PC-3 (cell line): Measurements from ENCODE around the gene TBC1D16. TPM values are rescaled to one million over a fixed set of nuclear protein-coding genes. Genes with fewer than 3 reads are reported as not detected.

Source experiments
- ATAC-seq: fragments of 200-7000 bp; cut with Tn5 transposase; 2 replicates; pipeline ENCODE4 v1.9.1; 2020; ENCODE audit warnings: mild to moderate bottlenecking, moderate library complexity
- BruUV-seq: library from RNA; stranded (reverse); fragments of 400-500 nt; replicated peaks from 2 replicates; lab custom pipeline; 2021; lab: Mats Ljungman, UMichigan
- CTCF ChIA-PET: fragments of 300-600 bp; sonication (Branson Sonifier 250); formaldehyde crosslinking; loops from one replicate; lab custom pipeline; 2022; ENCODE audit warnings: antibody characterized with exemption; lab: Charles Lee
- POLR2A ChIA-PET: fragments of 300-600 bp; sonication (Branson Sonifier 250); formaldehyde crosslinking; loops from one replicate; lab custom pipeline; 2022; ENCODE audit warnings: antibody characterized with exemption; ENCODE audit not compliant: unreplicated experiment; lab: Charles Lee
- DNase-seq: peaks from one replicate; pipeline ENCODE4 v3.0.0-alpha.2; 2015
- H2AFZ ChIP-seq: fragments of 300-600 bp; sonication (generic); 2 replicates; pipeline ENCODE4 v1.6.0; 2016; ENCODE audit warnings: antibody characterized with exemption, low read length
- H3F3A ChIP-seq: fragments of 300-600 bp; sonication (generic); one replicate; pipeline ENCODE4 v1.6.0; 2017; ENCODE audit warnings: antibody characterized with exemption, low read length, control low read depth, mild to moderate bottlenecking; ENCODE audit not compliant: unreplicated experiment
- H3K27ac ChIP-seq: fragments of 300-600 bp; sonication (generic); 2 replicates; pipeline ENCODE4 v1.5.1; 2016; ENCODE audit warnings: mild to moderate bottlenecking, low read length
- H3K27me3 ChIP-seq: fragments of 300-600 bp; sonication (generic); 2 replicates; pipeline ENCODE4 v1.6.1; 2016; ENCODE audit warnings: low read length, mixed read lengths
- H3K36me3 ChIP-seq: fragments of 300-600 bp; sonication (generic); 2 replicates; pipeline ENCODE4 v1.6.1; 2016; ENCODE audit warnings: low read depth, mixed run types, low read length, mixed read lengths
- H3K4me1 ChIP-seq: fragments of 300-600 bp; sonication (generic); 2 replicates; pipeline ENCODE4 v1.5.1; 2016; ENCODE audit warnings: low read length; ENCODE audit not compliant: insufficient read depth
- H3K4me2 ChIP-seq: fragments of 300-600 bp; sonication (generic); 2 replicates; pipeline ENCODE4 v1.6.0; 2016; ENCODE audit warnings: low read length
- H3K4me3 ChIP-seq: fragments of 300-600 bp; sonication (generic); 2 replicates; pipeline ENCODE4 v1.5.1; 2016; ENCODE audit warnings: mild to moderate bottlenecking, low read length, mixed read lengths
- H3K79me2 ChIP-seq: fragments of 300-600 bp; sonication (generic); 2 replicates; pipeline ENCODE4 v1.6.1; 2017; ENCODE audit warnings: low read length, mixed read lengths
- H3K9ac ChIP-seq: fragments of 300-600 bp; sonication (generic); 2 replicates; pipeline ENCODE4 v1.6.0; 2016; ENCODE audit warnings: mild to moderate bottlenecking, low read length
- H3K9me2 ChIP-seq: fragments of 300-600 bp; sonication (generic); replicated peaks from 2 replicates; pipeline ENCODE4 v1.6.1; 2016; ENCODE audit warnings: mixed run types, low read length, mixed read lengths
- H3K9me3 ChIP-seq: fragments of 300-600 bp; sonication (generic); 2 replicates; pipeline ENCODE4 v1.6.1; 2016; ENCODE audit warnings: low read length, mixed read lengths
- H4K20me1 ChIP-seq: fragments of 300-600 bp; sonication (generic); 2 replicates; pipeline ENCODE4 v1.6.1; 2016; ENCODE audit warnings: low read length, mixed read lengths
- CTCF ChIP-seq: fragments of 300-600 bp; sonication (generic); conservative IDR thresholded peaks from 2 replicates; pipeline ENCODE4 v1.5.1; 2017; ENCODE audit warnings: antibody characterized with exemption, low read depth, mild to moderate bottlenecking, low read length
- EZH2 ChIP-seq: fragments of 300-600 bp; sonication (generic); IDR thresholded peaks from one replicate; pipeline ENCODE4 v1.6.1; 2017; ENCODE audit warnings: antibody characterized with exemption, mild to moderate bottlenecking, low read length; ENCODE audit not compliant: unreplicated experiment
- EZH2phosphoT487 ChIP-seq: fragments of 300-600 bp; sonication (generic); IDR thresholded peaks from 2 replicates; pipeline ENCODE4 v1.6.1; 2018; ENCODE audit warnings: mild to moderate bottlenecking, antibody characterized with exemption, low read length, borderline replicate concordance
- intact Hi-C: fragments of 100-400 bp; cut with micrococcal nuclease; formaldehyde crosslinking; loops from 2 replicates; pipeline ENCODE4 v1.9.0; 2023
- total RNA-seq: library from RNA; depleted of rRNA; stranded (reverse); fragments of >200 nt; gene quantifications from 2 replicates; pipeline ENCODE4 v1.2.3, GENCODE V29; 2014

TBC1D16 gene
- total RNA-seq, 1 experiment from 2014 or later, result 23.7 TPM

GRCh38 chr17:79910985-79911361 lies 124.7 kb downstream of the TBC1D16 start:
- no TSS peak for BruUV-seq
- Histone ChIP-seq H3K4me1 (peaks cover 10% of the 10 kb centered on the region), H2AFZ (no peak overlapping the region), H3K4me2 (no peak overlapping the region), H3K4me3 (no peak overlapping the region), H3K79me2 (no peaks in the 10 kb centered on the region), H3K36me3 (no peaks in the 10 kb centered on the region), H3K27me3 (peaks cover 5% of the 10 kb centered on the region; the same call in 1 of the 2 replicates), H3K27ac (no peak overlapping the region), H4K20me1 (no peaks in the 10 kb centered on the region), H3K9me3 (no peaks in the 10 kb centered on the region), H3K9ac (no peak overlapping the region), H3K9me2 (no peaks in the 10 kb centered on the region), H3F3A (no peaks in the 10 kb centered on the region)
- ChIA-PET CTCF (no interaction called here), POLR2A (no interaction called here)
- no peak for DNase-seq
- ATAC-seq, result no peak
- intact Hi-C loops, result no loop called here
- TF ChIP-seq EZH2phosphoT487 (no peak), CTCF (no peak), EZH2 (no peak)

GRCh38 chr17:79909121-79909520 lies 126.6 kb downstream of the TBC1D16 start:
- no peaks in the 10 kb centered on the region for H3K79me2 ChIP-seq
- ChIA-PET CTCF (interaction anchor here (1.0 kb wide), 1 partner anchor 167 kb away, joined by 4 read pairs; no protein-coding TSS in a partner anchor), POLR2A (interaction anchor here (0.6 kb wide), 1 partner anchor 86 kb away, joined by 8 read pairs; no protein-coding TSS in a partner anchor)
- H3K27me3 ChIP-seq, result peaks cover 5% of the 10 kb centered on the region; the same call in 1 of the 2 replicates
- no peak overlapping the region for H3K9ac ChIP-seq
- H3F3A ChIP-seq, result no peaks in the 10 kb centered on the region
- H3K9me3 ChIP-seq, result no peaks in the 10 kb centered on the region
- peak; percentile 24; the same call in 1 of the 2 replicates for ATAC-seq
- BruUV-seq, result no TSS peak
- H3K9me2 ChIP-seq, result no peaks in the 10 kb centered on the region
- no peak overlapping the region for H3K4me2 ChIP-seq
- H3K4me1 ChIP-seq, result no peaks in the 10 kb centered on the region
- H3K36me3 ChIP-seq, result no peaks in the 10 kb centered on the region
- TF ChIP-seq EZH2phosphoT487 (no peak), CTCF (no peak), EZH2 (no peak)
- H3K27ac ChIP-seq, result no peak overlapping the region
- DNase-seq, result peak; percentile 42
- H4K20me1 ChIP-seq, result no peaks in the 10 kb centered on the region
- H3K4me3 ChIP-seq, result no peak overlapping the region
- H2AFZ ChIP-seq, result no peak overlapping the region
- intact Hi-C loops, result no loop called here

- no peaks in the 10 kb centered on the region for H3K36me3 ChIP-seq
- intact Hi-C loops, result no loop called here
- ATAC-seq, result no peak
These were observed 127.8 kb downstream of the TBC1D16 start for GRCh38 chr17:79907850-79908249.

More at GRCh38 chr17:79907850-79908249, 127.8 kb downstream of the TBC1D16 start:
- Histone ChIP-seq H3K79me2 (no peaks in the 10 kb centered on the region), H3K27ac (no peak overlapping the region), H2AFZ (no peak overlapping the region), H3K9me3 (no peaks in the 10 kb centered on the region), H3K27me3 (peaks cover 11% of the 10 kb centered on the region), H3K4me2 (no peak overlapping the region), H3F3A (no peaks in the 10 kb centered on the region), H3K9ac (no peak overlapping the region), H4K20me1 (no peaks in the 10 kb centered on the region), H3K9me2 (no peaks in the 10 kb centered on the region), H3K4me3 (no peak overlapping the region), H3K4me1 (no peaks in the 10 kb centered on the region)
- POLR2A ChIA-PET, result interaction anchor here (0.6 kb wide), 1 partner anchor 166 kb away, joined by 5 read pairs; no protein-coding TSS in a partner anchor
- no peak for DNase-seq
- CTCF ChIA-PET, result interaction anchor here (0.6 kb wide), 1 partner anchor 51 kb away, joined by 14 read pairs; no protein-coding TSS in a partner anchor
- no TSS peak for BruUV-seq
- TF ChIP-seq EZH2phosphoT487, result no peak
- TF ChIP-seq EZH2, result no peak
- no peak for TF ChIP-seq CTCF
